HepG2 (cell line): ENCODE data around the gene PSPH. TPM values are rescaled to one million over a fixed set of nuclear protein-coding genes. Genes with fewer than 3 reads are reported as not detected.

ENCODE experiments used
- HES4 ChIP-seq: sonication (generic); formaldehyde crosslinking; IDR thresholded peaks from 2 replicates; pipeline ENCODE4 v1.9.0; 2021; ENCODE audit warnings: mild to moderate bottlenecking, missing genetic modification reagents, borderline replicate concordance
- HINFP ChIP-seq: sonication (generic); formaldehyde crosslinking; IDR thresholded peaks from 2 replicates; pipeline ENCODE4 v1.4.0; 2020; ENCODE audit warnings: low read depth, mild to moderate bottlenecking, missing genetic modification reagents
- HMGA1 ChIP-seq: sonication (generic); formaldehyde crosslinking; conservative IDR thresholded peaks from 2 replicates; pipeline ENCODE4 v1.4.0; 2020; ENCODE audit warnings: missing genetic modification reagents
- HOXA5 ChIP-seq: sonication (generic); formaldehyde crosslinking; IDR thresholded peaks from 2 replicates; pipeline ENCODE4 v1.4.0; 2020; ENCODE audit warnings: missing genetic modification reagents
- IRX3 ChIP-seq: sonication (generic); formaldehyde crosslinking; IDR thresholded peaks from 2 replicates; pipeline ENCODE4 v1.8.1; 2023; ENCODE audit warnings: mild to moderate bottlenecking, low read depth, missing genetic modification reagents, borderline replicate concordance
- JARID2 ChIP-seq: sonication (generic); formaldehyde crosslinking; IDR thresholded peaks from 2 replicates; pipeline ENCODE4 v1.8.1; 2023; ENCODE audit warnings: missing genetic modification reagents, inconsistent platforms; ENCODE audit not compliant: insufficient replicate concordance
- MED13 ChIP-seq: sonication (generic); formaldehyde crosslinking; IDR thresholded peaks from 2 replicates; pipeline ENCODE4 v1.5.0; 2020; ENCODE audit warnings: missing genetic modification reagents
- MXD1 ChIP-seq: sonication (generic); formaldehyde crosslinking; IDR thresholded peaks from 2 replicates; pipeline ENCODE4 v1.4.0; 2020; ENCODE audit warnings: mild to moderate bottlenecking, missing genetic modification reagents
- PRMT3 ChIP-seq: sonication (generic); formaldehyde crosslinking; IDR thresholded peaks from 2 replicates; pipeline ENCODE4 v1.8.1; 2022; ENCODE audit warnings: low read depth, mild to moderate bottlenecking, moderate library complexity, missing genetic modification reagents, borderline replicate concordance
- RBFOX2 ChIP-seq: fragments of 200-400 bp; formaldehyde crosslinking; IDR thresholded peaks from 2 replicates; pipeline ENCODE4 v1.6.1; 2017; ENCODE audit warnings: low read depth, mild to moderate bottlenecking, low read length
- SRF ChIP-seq: IDR thresholded peaks from 2 replicates; pipeline ENCODE4 v1.6.1; 2011; ENCODE audit warnings: mild to moderate bottlenecking, low read depth, low read length, moderate library complexity
- TBL1XR1 ChIP-seq: fragments of 150-350 bp; IDR thresholded peaks from 2 replicates; pipeline ENCODE4 v1.6.1; 2014; ENCODE audit warnings: borderline replicate concordance, low read length; ENCODE audit not compliant: partially characterized antibody
- THAP11 ChIP-seq: IDR thresholded peaks from 2 replicates; pipeline ENCODE4 v1.6.1; 2016; ENCODE audit warnings: missing biosample characterization, missing genetic modification reagents
- ZNF12 ChIP-seq: sonication (generic); formaldehyde crosslinking; IDR thresholded peaks from 2 replicates; pipeline ENCODE4 v1.5.0; 2020; ENCODE audit warnings: missing genetic modification reagents
- ZNF121 ChIP-seq: sonication (generic); formaldehyde crosslinking; IDR thresholded peaks from 2 replicates; pipeline ENCODE4 v1.5.0; 2020; ENCODE audit warnings: mild to moderate bottlenecking, missing genetic modification reagents
- ZNF775 ChIP-seq: sonication (generic); formaldehyde crosslinking; IDR thresholded peaks from 2 replicates; pipeline ENCODE4 v1.4.0; 2020; ENCODE audit warnings: missing genetic modification reagents, mild to moderate bottlenecking, moderate library complexity, borderline replicate concordance
- ZNF891 ChIP-seq: sonication (generic); formaldehyde crosslinking; IDR thresholded peaks from 2 replicates; pipeline ENCODE4 v1.5.0; 2020; ENCODE audit warnings: mild to moderate bottlenecking, missing genetic modification reagents
- polyA plus RNA-seq, 8 experiments: library from polyadenylated mRNA; depleted of rRNA in 3 of 8; stranded (reverse) in 7 of 8; unstranded in 1 of 8; fragments of >200 nt; fragmentation: Illumina TruSeq in 4 of 8; extraction: Trizol in 4 of 8; gene quantifications; 2 replicates each; pipeline versions ENCODE4 v1.2.1 to v1.2.3, GENCODE V29; 2011 to 2016; ENCODE audit warnings: low read depth in 4 of 8, missing spikeins in 1 of 8, mixed read lengths in 1 of 8; ENCODE audit not compliant: insufficient read depth in 1 of 8
- total RNA-seq, 5 experiments: library from RNA; depleted of rRNA; stranded (reverse); fragments of >200 nt; fragmentation: Illumina TruSeq; extraction: Trizol; gene quantifications; 2 replicates each; pipeline ENCODE4 v1.2.3, GENCODE V29; 2016; ENCODE audit warnings: low read depth in 1 of 5
- TF ChIP-seq, protein P1 (sequence below): sonication (generic); formaldehyde crosslinking; IDR thresholded peaks from 2 replicates; pipeline ENCODE4 v1.5.1; 2020; ENCODE audit warnings: missing genetic modification reagents, mild to moderate bottlenecking, borderline replicate concordance
- TF ChIP-seq, protein P2 (sequence below): sonication (generic); formaldehyde crosslinking; conservative IDR thresholded peaks from 2 replicates; pipeline ENCODE4 v1.8.0; 2022; ENCODE audit warnings: mild to moderate bottlenecking, moderate library complexity, missing genetic modification reagents
- TF ChIP-seq, protein P3 (sequence below): sonication (generic); formaldehyde crosslinking; IDR thresholded peaks from 2 replicates; pipeline ENCODE4 v1.8.0; 2022; ENCODE audit warnings: mild to moderate bottlenecking, missing genetic modification reagents; ENCODE audit not compliant: insufficient replicate concordance

PSPH gene
- total and polyA plus RNA-seq, 2 of the 13 experiments (the other 11 are each of a cell fraction or from before 2014, with no cell fraction given): 85.5 to 124 TPM

DNA sequence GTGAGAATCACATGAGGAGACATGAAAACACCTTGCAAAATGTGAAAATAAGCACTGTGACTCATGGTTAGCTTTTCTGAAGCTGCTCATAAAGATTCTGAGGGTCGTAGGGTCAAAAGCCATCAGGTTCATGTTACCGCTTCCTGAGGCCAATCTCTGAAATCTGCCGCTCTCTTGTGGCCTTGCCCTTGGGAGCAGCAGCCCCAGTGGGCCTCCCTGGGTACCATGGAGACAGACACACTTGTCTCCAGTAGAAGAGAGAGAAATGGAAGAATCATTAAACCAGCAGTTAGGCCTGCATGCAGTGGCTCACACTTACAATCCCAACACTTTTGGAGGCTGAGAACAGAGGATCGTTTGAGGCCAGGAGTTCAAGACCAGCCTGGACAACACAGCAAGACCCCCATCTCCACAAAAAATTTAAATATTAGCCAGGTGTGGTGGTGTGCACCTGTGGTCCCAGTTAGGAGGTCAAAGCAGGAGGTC is 44.0 kb downstream of the PSPH start (continued):
- TF ChIP-seq HINFP (CRISPR knock-in tag): no peak
- no peak for TF ChIP-seq HOXA5 (CRISPR knock-in tag)
- no peak for TF ChIP-seq PRMT3 (CRISPR knock-in tag)
- TF ChIP-seq HES4: no peak
- no peak for TF ChIP-seq MED13 (CRISPR knock-in tag)
- TF ChIP-seq, protein P1, sequence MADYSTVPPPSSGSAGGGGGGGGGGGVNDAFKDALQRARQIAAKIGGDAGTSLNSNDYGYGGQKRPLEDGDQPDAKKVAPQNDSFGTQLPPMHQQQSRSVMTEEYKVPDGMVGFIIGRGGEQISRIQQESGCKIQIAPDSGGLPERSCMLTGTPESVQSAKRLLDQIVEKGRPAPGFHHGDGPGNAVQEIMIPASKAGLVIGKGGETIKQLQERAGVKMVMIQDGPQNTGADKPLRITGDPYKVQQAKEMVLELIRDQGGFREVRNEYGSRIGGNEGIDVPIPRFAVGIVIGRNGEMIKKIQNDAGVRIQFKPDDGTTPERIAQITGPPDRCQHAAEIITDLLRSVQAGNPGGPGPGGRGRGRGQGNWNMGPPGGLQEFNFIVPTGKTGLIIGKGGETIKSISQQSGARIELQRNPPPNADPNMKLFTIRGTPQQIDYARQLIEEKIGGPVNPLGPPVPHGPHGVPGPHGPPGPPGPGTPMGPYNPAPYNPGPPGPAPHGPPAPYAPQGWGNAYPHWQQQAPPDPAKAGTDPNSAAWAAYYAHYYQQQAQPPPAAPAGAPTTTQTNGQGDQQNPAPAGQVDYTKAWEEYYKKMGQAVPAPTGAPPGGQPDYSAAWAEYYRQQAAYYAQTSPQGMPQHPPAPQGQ: no peak; the same call in 1 of the 2 replicates
- no peak for TF ChIP-seq ZNF891 (CRISPR knock-in tag)
- TF ChIP-seq SRF: peak; percentile 23; the same call in 1 of the 2 replicates
- no peak for TF ChIP-seq ZNF12 (CRISPR knock-in tag)
- TF ChIP-seq THAP11 (CRISPR knock-in tag): peak; percentile 70
- TF ChIP-seq HMGA1: no peak
- no peak for TF ChIP-seq ZNF775
- 0 out of 2 replicates have a peak, but pooled peaks have one; percentile 27 for TF ChIP-seq IRX3 (CRISPR knock-in tag)
- TF ChIP-seq, protein P2, sequence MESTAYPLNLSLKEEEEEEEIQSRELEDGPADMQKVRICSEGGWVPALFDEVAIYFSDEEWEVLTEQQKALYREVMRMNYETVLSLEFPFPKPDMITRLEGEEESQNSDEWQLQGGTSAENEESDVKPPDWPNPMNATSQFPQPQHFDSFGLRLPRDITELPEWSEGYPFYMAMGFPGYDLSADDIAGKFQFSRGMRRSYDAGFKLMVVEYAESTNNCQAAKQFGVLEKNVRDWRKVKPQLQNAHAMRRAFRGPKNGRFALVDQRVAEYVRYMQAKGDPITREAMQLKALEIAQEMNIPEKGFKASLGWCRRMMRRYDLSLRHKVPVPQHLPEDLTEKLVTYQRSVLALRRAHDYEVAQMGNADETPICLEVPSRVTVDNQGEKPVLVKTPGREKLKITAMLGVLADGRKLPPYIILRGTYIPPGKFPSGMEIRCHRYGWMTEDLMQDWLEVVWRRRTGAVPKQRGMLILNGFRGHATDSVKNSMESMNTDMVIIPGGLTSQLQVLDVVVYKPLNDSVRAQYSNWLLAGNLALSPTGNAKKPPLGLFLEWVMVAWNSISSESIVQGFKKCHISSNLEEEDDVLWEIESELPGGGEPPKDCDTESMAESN (CRISPR knock-in tag): no peak
- no peak for TF ChIP-seq MXD1 (CRISPR knock-in tag)
- TF ChIP-seq JARID2: no peak
- TF ChIP-seq TBL1XR1: peak; percentile 95
- peak; percentile 98 for TF ChIP-seq ZNF121 (CRISPR knock-in tag)
- TF ChIP-seq, protein P3, sequence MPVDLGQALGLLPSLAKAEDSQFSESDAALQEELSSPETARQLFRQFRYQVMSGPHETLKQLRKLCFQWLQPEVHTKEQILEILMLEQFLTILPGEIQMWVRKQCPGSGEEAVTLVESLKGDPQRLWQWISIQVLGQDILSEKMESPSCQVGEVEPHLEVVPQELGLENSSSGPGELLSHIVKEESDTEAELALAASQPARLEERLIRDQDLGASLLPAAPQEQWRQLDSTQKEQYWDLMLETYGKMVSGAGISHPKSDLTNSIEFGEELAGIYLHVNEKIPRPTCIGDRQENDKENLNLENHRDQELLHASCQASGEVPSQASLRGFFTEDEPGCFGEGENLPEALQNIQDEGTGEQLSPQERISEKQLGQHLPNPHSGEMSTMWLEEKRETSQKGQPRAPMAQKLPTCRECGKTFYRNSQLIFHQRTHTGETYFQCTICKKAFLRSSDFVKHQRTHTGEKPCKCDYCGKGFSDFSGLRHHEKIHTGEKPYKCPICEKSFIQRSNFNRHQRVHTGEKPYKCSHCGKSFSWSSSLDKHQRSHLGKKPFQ (CRISPR knock-in tag): no peak
- no peak for TF ChIP-seq RBFOX2
